Kidney (tissue), 14 donors: Measurements from ENCODE around the gene ABCB10. TPM values are rescaled to one million over a fixed set of nuclear protein-coding genes. Genes with fewer than 3 reads are reported as not detected.
A peak's percentile ranks its signal among the peaks of the same experiment; 100 is the strongest.
"Not testable (repeated sequence)": the region's sequence is repeated elsewhere in the genome, so short reads cannot be mapped to it uniquely, and the experiment has no call there.

Source experiments
- DNase-seq, 5 donors: peaks; one replicate each; pipeline ENCODE4 v3.0.0-alpha.2; 2013 to 2020
- FAIRE-seq: peaks from 2 replicates; lab custom pipeline; 2012; peaks lifted over from hg19 to GRCh38; lab: Jason Lieb, UNC
- H3K27ac ChIP-seq, 2 donors: one replicate each; pipeline ENCODE4 v1.7.0; 2013; ENCODE audit warnings: low read depth in 2 of 2, low read length in 2 of 2, inconsistent platforms in 1 of 2
- H3K27me3 ChIP-seq: one replicate; pipeline ENCODE4 v1.7.1; 2013; ENCODE audit warnings: low read length, inconsistent platforms; ENCODE audit not compliant: control insufficient read depth, insufficient read depth
- H3K36me3 ChIP-seq, 3 donors: one replicate each; pipeline versions ENCODE4 v1.7.0 to v1.7.1; 2013; ENCODE audit warnings: low read length in 3 of 3, control low read depth in 1 of 3, inconsistent platforms in 1 of 3; ENCODE audit not compliant: insufficient read depth in 3 of 3, control insufficient read depth in 2 of 3
- H3K4me1 ChIP-seq, 3 donors: one replicate each; pipeline versions ENCODE4 v1.7.0 to v1.7.1; 2013; ENCODE audit warnings: low read length in 3 of 3, inconsistent platforms in 1 of 3, low read depth in 1 of 3; ENCODE audit not compliant: control insufficient read depth in 2 of 3, insufficient read depth in 2 of 3
- H3K4me3 ChIP-seq, 3 donors: one replicate each; pipeline versions ENCODE4 v1.7.0 to v1.8.1; 2013; ENCODE audit warnings: low read length in 3 of 3, control low read depth in 1 of 3, inconsistent platforms in 1 of 3
- H3K9ac ChIP-seq, 3 donors: one replicate each; pipeline versions ENCODE4 v1.7.0 to v1.7.1; 2013; ENCODE audit warnings: low read length in 3 of 3, control low read depth in 1 of 3, inconsistent platforms in 1 of 3
- H3K9me3 ChIP-seq, 3 donors: one replicate each; pipeline versions ENCODE4 v1.7.0 to v1.7.1; 2013; ENCODE audit warnings: low read length in 3 of 3, control low read depth in 1 of 3, inconsistent platforms in 1 of 3; ENCODE audit not compliant: control insufficient read depth in 2 of 3, insufficient read depth in 1 of 3
- CTCF ChIP-seq: IDR thresholded peaks from 3 replicates; pipeline ENCODE4 v1.5.1; 2012; ENCODE audit warnings: mild to moderate bottlenecking, moderate library complexity, borderline replicate concordance; ENCODE audit not compliant: insufficient read depth; ENCODE audit errors: extremely low read depth
- intact Hi-C: fragments of 100-400 bp; cut with DNase I; formaldehyde crosslinking; loops from one replicate; pipeline ENCODE4 v1.11.1; 2022
- polyA plus RNA-seq: library from polyadenylated mRNA; stranded (reverse); fragments of 350-450 nt; fragmentation: Illumina TruSeq; extraction: RNeasy Lipid Tissue Mini Kit (QIAGEN cat#74804); gene quantifications from one replicate; pipeline ENCODE4 v1.2.3, GENCODE V29; 2014; ENCODE audit warnings: low read depth, low replicate concordance; ENCODE audit not compliant: insufficient read depth
- total RNA-seq: library from RNA; stranded (reverse); fragmentation: NEBNext Ultra II Directional; extraction: Animal tissue kit (Norgen Biotek cat#: 25700); gene quantifications from one replicate; pipeline ENCODE4 v1.2.1, GENCODE V29; 2021
- donor health status: control.
- donor health status: control.
- donor health status: control.
- donor health status: control.
- donor health status: control.
- donor health status: DM: yes; HTN: yes; CAD: no.
- donor health status: Normal renal cell carcinoma (clear cell type).

Gene ABCB10
- total and polyA plus RNA-seq, 2 donors from 2014 or later, result 4.5 to 15.4 TPM

GRCh38 chr1:229559336-229559801 lies 862 bp upstream of the ABCB10 start:
- DNase-seq, result peak in 1 of 5 donors; percentile 44
- intact Hi-C loops, H3K9me3 ChIP-seq, H3K27me3 ChIP-seq, FAIRE-seq, H3K36me3 ChIP-seq: not testable (repeated sequence)
- Histone ChIP-seq H3K4me1 (peaks cover 0 to 17% (median 0%) of the 10 kb centered on the region in 3 donors), H3K4me3 (peak overlapping the region; percentile 79 to 89 (median 89)), H3K9ac (peak overlapping the region in 2 of 3 donors; percentile 59 to 63), H3K27ac (peak overlapping the region; percentile 60 to 77)

- DNase-seq (peak; percentile 37 to 86 (median 66)), FAIRE-seq (no peak)
- Histone ChIP-seq H3K9ac (peak overlapping the region; percentile 5 to 74 (median 35)), H3K9me3 (no peaks in the 10 kb centered on the region), H3K4me1 (peaks cover 0 to 17% (median 0%) of the 10 kb centered on the region in 3 donors), H3K36me3 (no peaks in the 10 kb centered on the region), H3K27me3 (no peaks in the 10 kb centered on the region), H3K27ac (peak overlapping the region; percentile 76 to 77), H3K4me3 (peak overlapping the region; percentile 70 to 84 (median 73))
- no peak for TF ChIP-seq CTCF
- intact Hi-C loops, result no loop called here
Observed at GRCh38 chr1:229557913-229558414, 543 bp downstream of the ABCB10 start.

GRCh38 chr1:229557200-229557850 lies 1.2 kb downstream of the ABCB10 start:
- H3K27ac ChIP-seq, result peak overlapping the region in 1 of 2 donors; percentile 76
- TF ChIP-seq CTCF, result no peak
- no peaks in the 10 kb centered on the region for H3K27me3 ChIP-seq
- no peaks in the 10 kb centered on the region for H3K36me3 ChIP-seq
- peak overlapping the region; percentile 5 to 74 (median 35) for H3K9ac ChIP-seq
- FAIRE-seq (no peak), DNase-seq (no peak)
- no peaks in the 10 kb centered on the region for H3K9me3 ChIP-seq
- intact Hi-C loops, result no loop called here
- H3K4me3 ChIP-seq, result peak overlapping the region; percentile 70 to 84 (median 73)
- H3K4me1 ChIP-seq, result peaks cover 0 to 17% (median 0%) of the 10 kb centered on the region in 3 donors

GRCh38 chr1:229554886-229555621 lies 3.5 kb downstream of the ABCB10 start:
- no peaks in the 10 kb centered on the region for H3K9me3 ChIP-seq
- no peak for FAIRE-seq
- H3K4me3 ChIP-seq, result no peak overlapping the region
- H3K36me3 ChIP-seq, result no peaks in the 10 kb centered on the region
- TF ChIP-seq CTCF, result no peak
- H3K4me1 ChIP-seq, result peaks cover 0 to 17% (median 0%) of the 10 kb centered on the region in 3 donors
- intact Hi-C loops, result no loop called here
- H3K9ac ChIP-seq, result peak overlapping the region in 1 of 3 donors; percentile 4
- H3K27ac ChIP-seq, result no peak overlapping the region
- no peaks in the 10 kb centered on the region for H3K27me3 ChIP-seq
- DNase-seq, result no peak
